Measurements from ENCODE around the gene BRAF.

Gene BRAF

GRCh38 chr7:140688341-140688740 is 236.4 kb downstream of the BRAF start:
- Histone ChIP-seq H3K36me3 (ENCODE audit: control insufficient read depth in 2 of 2, insufficient read depth in 1 of 2, low read length in 2 of 2) (peaks cover 11 to 92% of the 10 kb centered on the region in 2 experiments; a peak in 2 of 3 replicates), H3K4me3 (ENCODE audit: low read depth, low read length) (no peak overlapping the region)

DNA sequence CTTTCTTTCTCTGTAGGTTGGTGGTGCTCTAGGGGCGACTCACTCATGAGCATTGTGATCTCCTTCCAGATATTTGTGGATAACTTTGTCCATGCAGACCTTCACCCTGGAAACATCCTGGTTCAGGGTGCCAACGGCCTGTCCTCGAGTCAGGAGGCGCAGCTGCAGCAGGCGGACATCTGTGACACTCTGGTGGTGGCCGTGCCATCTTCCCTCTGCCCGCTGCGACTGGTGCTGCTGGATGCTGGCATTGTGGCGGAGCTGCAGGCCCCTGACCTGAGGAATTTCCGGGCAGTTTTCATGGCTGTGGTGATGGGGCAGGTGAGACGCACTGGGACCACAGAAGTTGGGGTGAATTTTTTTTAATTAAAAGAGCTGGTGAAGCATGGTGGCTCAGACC is 237.8 kb downstream of the BRAF start:
- H3K9me3 ChIP-seq (ENCODE audit: control insufficient read depth, insufficient read depth, low read depth, low read length) = no peaks in the 10 kb centered on the region
- H3K27ac ChIP-seq (ENCODE audit: extremely low read depth, low read depth, low read length) = no peak overlapping the region
- H3K4me3 ChIP-seq (ENCODE audit: low read depth, low read length) = no peak overlapping the region
- H3K4me1 ChIP-seq (ENCODE audit: control insufficient read depth, insufficient read depth, low read length) = no peaks in the 10 kb centered on the region
- H3K36me3 ChIP-seq (ENCODE audit: control insufficient read depth in 2 of 2, insufficient read depth in 1 of 2, low read length in 2 of 2) = peaks cover 23 to 90% of the 10 kb centered on the region in 2 experiments; a peak in 2 of 3 replicates
- ChIA-PET POLR2A (interaction anchor here (1.1 to 1.9 kb wide), 2 partner anchors 9 to 12 kb away, joined by 6 read pairs; partner anchors contain the start of gene NDUFB2), CTCF (no interaction called here)
- no peak for TF ChIP-seq ZNF354C (tag by site-specific recombination; IDR thresholded peaks at IDR 0.05; ENCODE audit: borderline replicate concordance, low read depth)
- no peak for TF ChIP-seq ZSCAN30 (tag by site-specific recombination; IDR thresholded peaks at IDR 0.05)
- TF ChIP-seq, protein P1, sequence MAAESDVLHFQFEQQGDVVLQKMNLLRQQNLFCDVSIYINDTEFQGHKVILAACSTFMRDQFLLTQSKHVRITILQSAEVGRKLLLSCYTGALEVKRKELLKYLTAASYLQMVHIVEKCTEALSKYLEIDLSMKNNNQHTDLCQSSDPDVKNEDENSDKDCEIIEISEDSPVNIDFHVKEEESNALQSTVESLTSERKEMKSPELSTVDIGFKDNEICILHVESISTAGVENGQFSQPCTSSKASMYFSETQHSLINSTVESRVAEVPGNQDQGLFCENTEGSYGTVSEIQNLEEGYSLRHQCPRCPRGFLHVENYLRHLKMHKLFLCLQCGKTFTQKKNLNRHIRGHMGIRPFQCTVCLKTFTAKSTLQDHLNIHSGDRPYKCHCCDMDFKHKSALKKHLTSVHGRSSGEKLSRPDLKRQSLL (tag by site-specific recombination; IDR thresholded peaks at IDR 0.05) = no peak
- no peak for TF ChIP-seq ZNF202 (tag by site-specific recombination; IDR thresholded peaks at IDR 0.05; ENCODE audit: borderline replicate concordance)
- TF ChIP-seq GLIS1 (tag by site-specific recombination; IDR thresholded peaks at IDR 0.05) = no peak
- no peak for TF ChIP-seq ZEB2 (tag by site-specific recombination; IDR thresholded peaks at IDR 0.05)
- TF ChIP-seq, protein P2, sequence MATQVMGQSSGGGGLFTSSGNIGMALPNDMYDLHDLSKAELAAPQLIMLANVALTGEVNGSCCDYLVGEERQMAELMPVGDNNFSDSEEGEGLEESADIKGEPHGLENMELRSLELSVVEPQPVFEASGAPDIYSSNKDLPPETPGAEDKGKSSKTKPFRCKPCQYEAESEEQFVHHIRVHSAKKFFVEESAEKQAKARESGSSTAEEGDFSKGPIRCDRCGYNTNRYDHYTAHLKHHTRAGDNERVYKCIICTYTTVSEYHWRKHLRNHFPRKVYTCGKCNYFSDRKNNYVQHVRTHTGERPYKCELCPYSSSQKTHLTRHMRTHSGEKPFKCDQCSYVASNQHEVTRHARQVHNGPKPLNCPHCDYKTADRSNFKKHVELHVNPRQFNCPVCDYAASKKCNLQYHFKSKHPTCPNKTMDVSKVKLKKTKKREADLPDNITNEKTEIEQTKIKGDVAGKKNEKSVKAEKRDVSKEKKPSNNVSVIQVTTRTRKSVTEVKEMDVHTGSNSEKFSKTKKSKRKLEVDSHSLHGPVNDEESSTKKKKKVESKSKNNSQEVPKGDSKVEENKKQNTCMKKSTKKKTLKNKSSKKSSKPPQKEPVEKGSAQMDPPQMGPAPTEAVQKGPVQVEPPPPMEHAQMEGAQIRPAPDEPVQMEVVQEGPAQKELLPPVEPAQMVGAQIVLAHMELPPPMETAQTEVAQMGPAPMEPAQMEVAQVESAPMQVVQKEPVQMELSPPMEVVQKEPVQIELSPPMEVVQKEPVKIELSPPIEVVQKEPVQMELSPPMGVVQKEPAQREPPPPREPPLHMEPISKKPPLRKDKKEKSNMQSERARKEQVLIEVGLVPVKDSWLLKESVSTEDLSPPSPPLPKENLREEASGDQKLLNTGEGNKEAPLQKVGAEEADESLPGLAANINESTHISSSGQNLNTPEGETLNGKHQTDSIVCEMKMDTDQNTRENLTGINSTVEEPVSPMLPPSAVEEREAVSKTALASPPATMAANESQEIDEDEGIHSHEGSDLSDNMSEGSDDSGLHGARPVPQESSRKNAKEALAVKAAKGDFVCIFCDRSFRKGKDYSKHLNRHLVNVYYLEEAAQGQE (tag by site-specific recombination; IDR thresholded peaks at IDR 0.05) = no peak
- TF ChIP-seq ZNF518A (tag by site-specific recombination; conservative IDR thresholded peaks at IDR 0.05; ENCODE audit: low read depth) = no peak
- TF ChIP-seq ZNF133 (tag by site-specific recombination; IDR thresholded peaks at IDR 0.05) = no peak
- no peak for TF ChIP-seq ZNF311 (tag by site-specific recombination; IDR thresholded peaks at IDR 0.05; ENCODE audit: borderline replicate concordance)
- no peak for TF ChIP-seq ZNF548 (tag by site-specific recombination; IDR thresholded peaks at IDR 0.05)
- TF ChIP-seq ZNF571 (tag by site-specific recombination; IDR thresholded peaks at IDR 0.05) = no peak
- TF ChIP-seq ZNF585B (tag by site-specific recombination; IDR thresholded peaks at IDR 0.05) = no peak
- no peak for TF ChIP-seq ZNF514 (tag by site-specific recombination; IDR thresholded peaks at IDR 0.05)
- no peak for TF ChIP-seq ZNF23 (tag by site-specific recombination; IDR thresholded peaks at IDR 0.05; ENCODE audit: borderline replicate concordance)
- TF ChIP-seq TRIM28 (IDR thresholded peaks at IDR 0.05; ENCODE audit: borderline replicate concordance, low read length) = no peak
- TF ChIP-seq SALL2 (tag by site-specific recombination; IDR thresholded peaks at IDR 0.05; ENCODE audit: borderline replicate concordance) = no peak

More at GRCh38 chr7:140688341-140688740, 236.4 kb downstream of the BRAF start:
- Histone ChIP-seq H3K9me3 (ENCODE audit: control insufficient read depth, insufficient read depth, low read depth, low read length) (no peaks in the 10 kb centered on the region), H3K27ac (ENCODE audit: extremely low read depth, low read depth, low read length) (no peak overlapping the region), H3K4me1 (ENCODE audit: control insufficient read depth, insufficient read depth, low read length) (no peaks in the 10 kb centered on the region)
- TF ChIP-seq, protein P3, sequence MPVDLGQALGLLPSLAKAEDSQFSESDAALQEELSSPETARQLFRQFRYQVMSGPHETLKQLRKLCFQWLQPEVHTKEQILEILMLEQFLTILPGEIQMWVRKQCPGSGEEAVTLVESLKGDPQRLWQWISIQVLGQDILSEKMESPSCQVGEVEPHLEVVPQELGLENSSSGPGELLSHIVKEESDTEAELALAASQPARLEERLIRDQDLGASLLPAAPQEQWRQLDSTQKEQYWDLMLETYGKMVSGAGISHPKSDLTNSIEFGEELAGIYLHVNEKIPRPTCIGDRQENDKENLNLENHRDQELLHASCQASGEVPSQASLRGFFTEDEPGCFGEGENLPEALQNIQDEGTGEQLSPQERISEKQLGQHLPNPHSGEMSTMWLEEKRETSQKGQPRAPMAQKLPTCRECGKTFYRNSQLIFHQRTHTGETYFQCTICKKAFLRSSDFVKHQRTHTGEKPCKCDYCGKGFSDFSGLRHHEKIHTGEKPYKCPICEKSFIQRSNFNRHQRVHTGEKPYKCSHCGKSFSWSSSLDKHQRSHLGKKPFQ (tag by site-specific recombination; IDR thresholded peaks at IDR 0.05) = no peak
- TF ChIP-seq KLF8 (tag by site-specific recombination; IDR thresholded peaks at IDR 0.05) = no peak
- ChIA-PET CTCF (interaction anchor here (0.6 kb wide), 1 partner anchor 418 kb away, joined by 4 read pairs; no protein-coding TSS in a partner anchor), POLR2A (no interaction called here)

All from HEK293 (cell line).